ENCODE measurements around the gene PRSS8.

The PRSS8 gene

DNA sequence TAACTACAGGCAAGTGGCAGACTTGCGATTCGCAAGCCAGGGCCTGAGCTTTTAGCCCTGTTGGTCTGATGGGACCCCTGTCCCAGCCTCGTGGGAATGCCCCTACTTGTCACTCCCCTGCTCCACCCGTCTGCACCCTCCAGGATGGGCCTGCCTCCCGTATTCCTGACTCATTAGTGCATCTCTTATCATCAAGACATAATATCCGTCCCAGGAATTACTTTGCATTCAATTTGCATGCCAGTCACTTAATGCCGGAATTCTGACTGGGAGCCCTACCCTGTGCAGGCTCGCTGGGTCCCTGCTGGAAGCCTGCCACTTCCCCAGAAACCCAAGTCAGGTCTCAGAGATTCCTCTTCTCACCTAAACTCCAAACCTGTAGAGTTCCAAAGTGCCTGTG lies 50.1 kb downstream of the PRSS8 start:
- TF ChIP-seq, protein P1, sequence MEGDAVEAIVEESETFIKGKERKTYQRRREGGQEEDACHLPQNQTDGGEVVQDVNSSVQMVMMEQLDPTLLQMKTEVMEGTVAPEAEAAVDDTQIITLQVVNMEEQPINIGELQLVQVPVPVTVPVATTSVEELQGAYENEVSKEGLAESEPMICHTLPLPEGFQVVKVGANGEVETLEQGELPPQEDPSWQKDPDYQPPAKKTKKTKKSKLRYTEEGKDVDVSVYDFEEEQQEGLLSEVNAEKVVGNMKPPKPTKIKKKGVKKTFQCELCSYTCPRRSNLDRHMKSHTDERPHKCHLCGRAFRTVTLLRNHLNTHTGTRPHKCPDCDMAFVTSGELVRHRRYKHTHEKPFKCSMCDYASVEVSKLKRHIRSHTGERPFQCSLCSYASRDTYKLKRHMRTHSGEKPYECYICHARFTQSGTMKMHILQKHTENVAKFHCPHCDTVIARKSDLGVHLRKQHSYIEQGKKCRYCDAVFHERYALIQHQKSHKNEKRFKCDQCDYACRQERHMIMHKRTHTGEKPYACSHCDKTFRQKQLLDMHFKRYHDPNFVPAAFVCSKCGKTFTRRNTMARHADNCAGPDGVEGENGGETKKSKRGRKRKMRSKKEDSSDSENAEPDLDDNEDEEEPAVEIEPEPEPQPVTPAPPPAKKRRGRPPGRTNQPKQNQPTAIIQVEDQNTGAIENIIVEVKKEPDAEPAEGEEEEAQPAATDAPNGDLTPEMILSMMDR (IDR thresholded peaks at IDR 0.05; ENCODE audit: borderline replicate concordance, extremely low read depth, low read length, poor library complexity, severe bottlenecking): no peak
- TF ChIP-seq EZH2 (IDR thresholded peaks at IDR 0.05; ENCODE audit: borderline replicate concordance, low read depth, low read length, severe bottlenecking): no peak

DNA sequence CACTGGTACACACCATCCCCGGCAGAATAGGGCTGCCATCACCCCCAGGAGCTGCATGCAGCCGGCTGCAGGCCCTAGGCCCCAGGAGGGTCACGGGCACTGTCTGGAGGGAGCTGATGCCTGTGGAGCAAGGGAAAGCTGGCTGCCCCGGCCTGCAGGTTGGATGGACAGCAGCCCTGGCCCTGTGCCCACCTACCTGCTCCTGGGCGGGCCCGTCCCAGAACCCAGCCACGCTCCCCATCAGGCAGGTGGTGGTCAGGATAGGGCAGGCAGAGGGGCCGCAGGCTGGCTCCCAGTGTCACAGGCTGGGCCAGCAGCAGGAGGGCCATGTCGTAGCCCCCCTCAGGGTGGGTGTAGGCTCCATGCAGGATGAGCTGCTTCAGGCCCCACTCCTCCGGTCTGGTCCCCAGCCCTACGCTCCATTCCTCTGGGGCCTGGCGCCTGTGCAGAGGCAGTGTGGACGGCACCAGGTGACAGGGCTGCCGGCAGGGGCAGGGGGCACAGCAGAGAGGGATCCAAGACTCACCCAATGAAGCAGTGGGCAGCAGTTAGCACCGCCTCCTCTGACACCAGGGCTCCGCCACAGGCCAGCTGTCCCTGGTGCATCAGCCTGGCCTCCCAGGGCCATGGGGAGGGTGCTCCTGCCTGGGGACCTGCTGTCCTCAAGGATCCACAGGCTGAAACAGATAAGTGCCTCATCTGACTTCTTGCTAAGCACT lies 50.8 kb downstream of the PRSS8 start:
- Histone ChIP-seq H3K4me3 (ENCODE audit: low read depth in 1 of 2, low read length in 2 of 2) (no peak overlapping the region), H3K9ac (ENCODE audit: low read depth, low read length) (no peak overlapping the region), H3K79me2 (ENCODE audit: insufficient read depth, low read length) (peaks cover 25% of the 10 kb centered on the region), H3K4me2 (ENCODE audit: insufficient read depth, low read length) (no peak overlapping the region), H3K27ac (ENCODE audit: low read length) (no peak overlapping the region), H3K36me3 (ENCODE audit: insufficient read depth, low read length) (peaks cover 88% of the 10 kb centered on the region), H3K9me3 (ENCODE audit: insufficient read depth, low read length, severe bottlenecking) (no peaks in the 10 kb centered on the region), H3K27me3 (ENCODE audit: insufficient read depth, low read length, poor library complexity) (no peaks in the 10 kb centered on the region), H3K4me1 (ENCODE audit: insufficient read depth, low read length) (peaks cover 15% of the 10 kb centered on the region), H4K20me1 (ENCODE audit: insufficient read depth, low read length) (peaks cover 55% of the 10 kb centered on the region), H2AFZ (ENCODE audit: low read depth, low read length) (no peak overlapping the region)
- ATAC-seq (ENCODE audit: insufficient read depth, low read depth): no peak
- DNase-seq: no peak
- TF ChIP-seq, protein P1 (IDR thresholded peaks at IDR 0.05; ENCODE audit: borderline replicate concordance, extremely low read depth, low read length, poor library complexity, severe bottlenecking): no peak
- TF ChIP-seq EZH2 (IDR thresholded peaks at IDR 0.05; ENCODE audit: borderline replicate concordance, low read depth, low read length, severe bottlenecking): no peak

More for the DNA sequence above, 50.1 kb downstream of the PRSS8 start:
- Histone ChIP-seq H3K9me3 (ENCODE audit: insufficient read depth, low read length, severe bottlenecking) (no peaks in the 10 kb centered on the region), H2AFZ (ENCODE audit: low read depth, low read length) (no peak overlapping the region), H3K36me3 (ENCODE audit: insufficient read depth, low read length) (peaks cover 87% of the 10 kb centered on the region), H3K4me3 (ENCODE audit: low read depth in 1 of 2, low read length in 2 of 2) (no peak overlapping the region), H3K79me2 (ENCODE audit: insufficient read depth, low read length) (peaks cover 20% of the 10 kb centered on the region), H3K4me2 (ENCODE audit: insufficient read depth, low read length) (no peak overlapping the region), H3K27ac (ENCODE audit: low read length) (no peak overlapping the region), H3K9ac (ENCODE audit: low read depth, low read length) (no peak overlapping the region), H3K27me3 (ENCODE audit: insufficient read depth, low read length, poor library complexity) (no peaks in the 10 kb centered on the region), H4K20me1 (ENCODE audit: insufficient read depth, low read length) (peaks cover 49% of the 10 kb centered on the region), H3K4me1 (ENCODE audit: insufficient read depth, low read length) (peaks cover 11% of the 10 kb centered on the region)
- DNase-seq (no peak), ATAC-seq (ENCODE audit: insufficient read depth, low read depth) (no peak)

DNA sequence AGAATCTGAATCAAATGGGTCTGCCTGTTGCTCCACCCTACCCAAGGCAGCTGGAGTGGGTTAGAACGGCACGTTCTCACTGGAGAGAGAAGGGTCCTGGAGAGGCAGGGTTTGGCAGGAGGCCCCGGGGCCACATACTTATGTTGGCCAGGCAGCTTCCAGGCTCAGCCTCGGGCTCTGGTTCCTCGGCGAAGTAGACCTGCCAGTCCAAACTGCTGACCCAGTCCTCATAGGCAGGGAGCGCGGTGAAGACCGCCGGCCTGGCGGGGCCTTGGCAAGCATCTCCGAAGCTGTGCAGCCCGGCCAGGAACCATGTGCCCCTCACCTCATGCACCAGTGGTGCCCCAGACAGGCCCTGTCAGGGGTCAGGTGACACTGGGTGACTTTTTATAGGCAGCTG lies 51.5 kb downstream of the PRSS8 start:
- no peak for DNase-seq

More for the DNA sequence above, 51.5 kb downstream of the PRSS8 start:
- H3K36me3 ChIP-seq (ENCODE audit: insufficient read depth, low read length): peaks cover 91% of the 10 kb centered on the region
- no peaks in the 10 kb centered on the region for H3K27me3 ChIP-seq (ENCODE audit: insufficient read depth, low read length, poor library complexity)
- H3K4me1 ChIP-seq (ENCODE audit: insufficient read depth, low read length): peaks cover 15% of the 10 kb centered on the region
- H3K4me3 ChIP-seq (ENCODE audit: low read depth in 1 of 2, low read length in 2 of 2): no peak overlapping the region
- no peak for TF ChIP-seq EZH2 (IDR thresholded peaks at IDR 0.05; ENCODE audit: borderline replicate concordance, low read depth, low read length, severe bottlenecking)
- TF ChIP-seq, protein P1 (IDR thresholded peaks at IDR 0.05; ENCODE audit: borderline replicate concordance, extremely low read depth, low read length, poor library complexity, severe bottlenecking): no peak
- no peak overlapping the region for H2AFZ ChIP-seq (ENCODE audit: low read depth, low read length)
- no peak overlapping the region for H3K27ac ChIP-seq (ENCODE audit: low read length)
- no peak overlapping the region for H3K9ac ChIP-seq (ENCODE audit: low read depth, low read length)
- no peaks in the 10 kb centered on the region for H3K9me3 ChIP-seq (ENCODE audit: insufficient read depth, low read length, severe bottlenecking)
- no peak for ATAC-seq (ENCODE audit: insufficient read depth, low read depth)
- no peak overlapping the region for H3K4me2 ChIP-seq (ENCODE audit: insufficient read depth, low read length)
- peaks cover 33% of the 10 kb centered on the region for H3K79me2 ChIP-seq (ENCODE audit: insufficient read depth, low read length)
- H4K20me1 ChIP-seq (ENCODE audit: insufficient read depth, low read length): peaks cover 59% of the 10 kb centered on the region
